UCSD-AML1 (cell line): ENCODE data around the gene TAC4.

Experiments used
- DNase-seq: peaks from one replicate; lab custom pipeline; 2025; ENCODE audit not compliant: unreplicated experiment; lab: John Stamatoyannopoulos, UW

TAC4 gene

DNA sequence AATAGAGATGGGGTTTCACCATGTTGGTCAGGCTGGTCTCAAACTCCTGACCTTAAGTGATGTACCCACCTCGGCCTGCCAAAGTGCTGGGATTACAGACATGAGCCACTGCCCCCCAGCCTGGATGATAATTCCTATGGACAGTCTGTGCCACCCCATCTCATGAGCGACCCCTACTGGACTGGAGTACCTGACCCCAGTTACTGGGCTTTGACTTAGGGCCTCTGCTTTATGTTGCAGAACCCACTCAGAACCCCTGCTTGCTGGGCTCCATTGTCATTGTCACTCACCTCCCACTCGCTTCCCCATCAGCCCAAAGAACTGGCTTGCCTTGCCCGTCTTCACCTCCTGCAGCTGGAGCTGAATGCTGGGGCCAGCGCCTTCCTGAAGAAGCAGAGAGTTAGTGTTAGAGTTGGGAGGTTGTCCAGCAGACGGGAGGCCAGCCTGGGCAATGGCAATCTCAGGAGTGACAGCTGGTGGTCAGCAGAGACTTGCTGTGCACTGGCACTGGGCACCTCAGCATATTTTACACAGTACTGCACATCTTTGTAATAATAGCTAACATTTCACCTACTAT lies 4.0 kb downstream of the TAC4 start:
- DNase-seq, result no peak

DNA sequence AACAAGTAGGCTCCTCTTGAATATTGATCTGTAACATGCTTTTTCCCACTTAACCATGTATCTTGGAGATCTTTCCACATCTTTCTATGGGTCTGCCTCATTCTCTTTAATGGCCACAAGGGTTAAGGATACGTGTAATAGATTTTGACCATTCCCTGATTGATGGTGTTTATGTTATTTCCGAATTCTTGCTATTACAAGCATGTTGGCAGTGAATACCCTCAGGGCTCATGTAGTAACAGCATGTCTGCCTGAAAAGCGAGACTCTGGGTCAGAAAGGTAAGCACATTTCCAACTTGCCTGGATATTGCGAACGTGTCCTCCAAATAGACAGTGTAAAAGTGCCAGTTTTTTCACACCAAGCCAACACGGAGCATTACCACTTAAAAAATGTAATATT lies 5.0 kb downstream of the TAC4 start:
- no peak for DNase-seq

DNA sequence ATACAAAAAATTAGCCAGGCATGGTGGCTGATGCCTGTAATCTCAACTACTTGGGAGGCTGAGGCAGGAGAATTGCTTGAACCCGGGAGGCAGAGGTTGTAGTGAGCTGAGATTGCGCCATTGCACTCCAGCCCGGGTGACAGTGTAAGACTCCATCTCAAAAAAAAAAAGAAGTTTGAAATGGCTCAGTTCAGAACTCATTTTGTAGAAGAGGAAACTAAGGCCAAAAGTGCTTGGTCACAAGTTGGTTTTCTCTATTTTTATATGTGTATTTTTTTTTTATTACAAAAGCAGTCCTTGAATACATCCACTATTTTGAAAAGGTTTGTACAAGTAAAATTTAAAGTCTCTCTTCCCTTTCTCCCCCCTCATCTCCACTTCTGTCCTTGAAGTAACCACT lies 5.5 kb downstream of the TAC4 start:
- no peak for DNase-seq

GRCh38 chr17:49841548-49841947 lies 6.3 kb downstream of the TAC4 start:
- DNase-seq, result no peak

- DNase-seq, result no peak
Measured at GRCh38 chr17:49839455-49839854, 8.4 kb downstream of the TAC4 start.

- no peak for DNase-seq
Measured at GRCh38 chr17:49836111-49837030, 11.5 kb downstream of the TAC4 start.

GRCh38 chr17:49835472-49835871 lies 12.4 kb downstream of the TAC4 start:
- DNase-seq, result no peak

DNA sequence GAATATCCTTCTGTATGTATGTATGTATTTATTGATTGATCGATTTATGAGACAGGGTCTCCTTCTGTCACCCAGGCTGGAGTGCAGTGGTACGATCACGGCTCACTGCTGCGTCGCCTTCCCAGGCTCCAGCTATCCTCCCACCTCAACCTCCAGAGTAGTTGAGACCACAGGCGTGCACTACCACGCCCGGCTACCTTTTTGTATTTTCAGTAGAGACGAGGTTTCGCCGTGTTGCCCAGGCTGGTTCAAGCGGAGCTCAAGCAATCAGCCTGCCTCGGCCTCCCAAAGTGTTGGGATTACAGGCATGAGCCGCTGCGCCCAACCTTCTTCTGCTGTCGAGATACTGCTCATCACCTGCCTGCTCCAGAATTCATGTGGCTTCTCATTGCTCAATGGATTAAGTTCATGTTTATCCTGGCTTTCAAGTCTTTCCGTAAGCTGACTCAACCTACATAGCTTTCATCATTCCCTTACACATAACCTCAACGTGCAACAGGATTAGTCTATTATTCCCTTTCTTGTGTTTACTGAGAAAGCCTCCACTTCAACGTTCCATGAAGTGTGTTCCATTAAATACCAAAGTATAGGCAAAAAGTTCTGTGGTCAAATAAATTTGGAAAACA lies 13.6 kb downstream of the TAC4 start:
- DNase-seq, result no peak

DNA sequence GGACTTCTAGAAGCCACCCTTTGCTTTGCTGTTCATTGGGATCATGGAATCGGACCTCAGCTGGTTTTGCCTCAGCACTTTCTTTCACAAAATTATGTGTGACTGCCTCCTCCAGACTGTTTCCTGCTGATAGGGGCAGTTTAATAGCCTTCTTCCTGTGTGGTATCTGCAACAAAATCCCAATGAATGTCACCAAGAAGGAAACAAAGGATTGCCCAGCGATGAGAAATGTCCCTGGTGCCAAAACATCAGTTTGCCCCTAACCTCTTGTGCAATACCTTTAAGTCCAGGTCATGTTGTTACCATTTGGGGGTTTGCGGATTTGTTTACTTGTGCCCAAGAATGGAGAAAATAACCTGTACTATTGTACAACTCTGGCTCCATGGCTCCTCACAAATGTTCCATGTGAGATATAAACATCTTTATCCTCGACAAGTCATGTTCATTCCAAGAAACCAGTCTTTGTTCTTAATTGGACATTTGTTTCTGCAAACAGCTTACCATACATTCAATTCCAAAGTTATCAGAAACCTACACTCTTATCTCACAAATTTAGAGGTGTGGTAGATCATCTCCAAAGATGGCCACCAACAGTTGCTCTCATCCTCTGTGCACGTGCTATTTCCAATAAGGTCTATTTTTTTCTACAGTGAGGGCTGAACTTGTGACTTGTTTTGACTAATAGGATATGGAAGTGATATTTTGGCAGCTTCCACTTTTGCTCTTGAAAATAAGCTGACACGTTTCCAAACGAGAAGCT lies 14.8 kb downstream of the TAC4 start:
- peak; percentile 46 for DNase-seq

DNA sequence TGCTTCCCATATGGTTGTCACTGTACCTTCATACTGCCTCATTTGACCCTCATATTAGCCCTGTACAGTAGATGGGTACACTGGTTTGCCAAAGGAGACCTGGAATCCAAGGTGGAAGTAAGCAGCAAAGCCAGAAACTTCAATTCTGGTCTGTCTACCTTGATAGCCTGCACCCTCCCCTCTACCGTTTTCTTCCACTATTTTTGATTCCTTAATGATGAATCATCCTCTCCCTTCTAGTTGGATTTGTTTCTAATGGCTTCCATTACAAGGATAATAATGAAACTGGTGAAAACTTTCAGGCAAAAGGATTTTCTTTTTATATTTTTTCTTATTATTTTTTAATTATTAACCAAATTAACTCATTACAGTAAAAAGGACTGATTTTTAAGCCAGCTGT lies 17.3 kb downstream of the TAC4 start:
- DNase-seq, result no peak

GRCh38 chr17:49829026-49829425 lies 18.8 kb downstream of the TAC4 start:
- no peak for DNase-seq

DNA sequence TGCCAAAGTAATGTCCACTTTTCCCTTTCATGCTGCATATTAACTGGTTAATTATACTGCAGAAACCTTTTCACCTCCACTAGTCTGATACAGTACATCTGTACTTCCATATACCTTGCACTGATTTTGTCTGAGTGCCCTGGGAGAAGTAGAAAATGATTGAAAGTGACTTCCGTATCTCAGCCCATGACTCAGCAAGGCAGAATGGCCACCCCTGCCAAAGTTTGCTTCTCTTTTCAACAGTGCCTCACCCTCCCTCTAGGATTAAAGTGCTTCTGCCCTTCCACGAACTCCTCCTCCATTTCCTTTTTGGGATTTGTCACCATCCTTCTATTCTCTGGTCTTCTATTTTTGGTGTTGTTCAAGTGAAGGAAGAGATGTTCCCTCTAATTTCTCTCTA lies 19.5 kb downstream of the TAC4 start:
- DNase-seq, result peak; percentile 14

GRCh38 chr17:49825645-49826044 lies 22.2 kb downstream of the TAC4 start:
- no peak for DNase-seq

DNA sequence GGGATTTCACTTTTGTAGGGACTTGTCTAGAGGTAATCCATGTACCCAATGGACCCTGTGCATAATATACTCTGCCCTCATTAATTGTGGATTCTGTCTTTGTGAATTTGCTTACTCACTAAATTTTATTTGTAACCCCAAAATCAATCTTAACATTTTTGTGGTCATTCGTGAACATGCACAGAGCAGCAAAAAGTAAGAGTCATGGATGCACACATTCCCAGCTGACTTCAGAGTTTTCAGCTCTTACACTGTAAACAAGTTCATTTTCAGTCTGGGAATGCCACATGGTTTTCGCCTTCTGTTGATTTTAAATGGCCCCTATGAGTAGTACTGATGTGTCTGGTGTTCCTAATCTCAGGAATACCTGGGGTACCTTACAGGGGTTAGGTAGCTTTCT lies 24.3 kb downstream of the TAC4 start:
- DNase-seq, result no peak

DNA sequence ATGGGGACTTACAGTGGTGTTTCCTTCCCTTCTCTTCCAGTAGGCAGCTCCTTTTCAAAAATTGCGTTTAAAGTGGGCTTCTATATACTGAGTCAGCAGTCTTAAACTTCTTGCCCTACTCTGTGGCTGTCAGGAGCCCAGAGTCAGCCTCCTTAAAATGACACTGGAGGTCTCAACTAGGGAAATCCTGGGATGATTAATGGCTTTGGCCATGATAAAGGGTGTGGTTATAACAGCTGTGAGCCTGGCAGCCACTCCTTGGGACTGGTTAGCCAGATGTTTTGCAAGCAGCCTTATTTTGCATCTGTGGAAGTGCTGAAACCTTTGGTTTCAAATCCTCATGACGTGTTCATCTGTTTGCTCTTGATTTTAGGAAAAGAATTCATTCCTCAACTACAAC lies 25.0 kb downstream of the TAC4 start:
- no peak for DNase-seq

GRCh38 chr17:49821916-49822315 lies 26.0 kb downstream of the TAC4 start:
- no peak for DNase-seq

DNA sequence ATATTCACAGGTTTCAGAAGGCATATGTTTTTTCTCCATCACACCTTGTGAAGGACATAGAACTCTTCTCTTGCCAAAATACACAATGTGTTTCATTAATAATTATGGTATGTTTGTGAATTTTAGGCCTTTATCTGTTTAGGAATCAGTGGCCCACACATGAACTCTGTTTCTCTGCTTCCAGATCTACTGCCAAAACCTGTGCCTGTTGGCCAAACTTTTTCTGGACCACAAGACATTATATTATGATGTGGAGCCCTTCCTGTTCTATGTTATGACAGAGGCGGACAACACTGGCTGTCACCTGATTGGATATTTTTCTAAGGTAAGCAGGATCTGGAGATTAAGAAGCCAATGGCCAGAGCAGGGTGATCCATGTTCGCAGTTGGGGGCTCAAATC lies 26.4 kb downstream of the TAC4 start:
- DNase-seq, result no peak

DNA sequence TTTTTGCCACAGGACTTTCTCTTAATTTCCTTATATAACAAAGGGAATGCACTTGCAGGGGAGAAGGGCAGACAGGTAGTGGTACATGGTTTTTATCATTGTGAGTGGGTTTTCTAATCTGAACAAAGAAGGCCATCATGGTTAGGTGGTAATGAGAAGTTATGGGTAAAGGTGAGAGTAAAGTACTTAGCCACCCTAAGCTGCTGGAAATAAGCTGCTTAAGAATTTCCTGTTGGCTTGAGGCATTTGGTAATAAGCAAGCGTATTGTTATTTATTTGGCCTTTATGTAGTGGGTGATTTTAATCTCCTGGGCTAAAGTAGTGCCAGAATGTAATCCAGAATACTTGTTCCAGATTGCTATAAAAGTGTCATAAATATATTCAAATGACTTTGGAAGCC lies 27.1 kb downstream of the TAC4 start:
- no peak for DNase-seq

- DNase-seq, result no peak
Measured at GRCh38 chr17:49819651-49820050, 28.2 kb downstream of the TAC4 start.

DNA sequence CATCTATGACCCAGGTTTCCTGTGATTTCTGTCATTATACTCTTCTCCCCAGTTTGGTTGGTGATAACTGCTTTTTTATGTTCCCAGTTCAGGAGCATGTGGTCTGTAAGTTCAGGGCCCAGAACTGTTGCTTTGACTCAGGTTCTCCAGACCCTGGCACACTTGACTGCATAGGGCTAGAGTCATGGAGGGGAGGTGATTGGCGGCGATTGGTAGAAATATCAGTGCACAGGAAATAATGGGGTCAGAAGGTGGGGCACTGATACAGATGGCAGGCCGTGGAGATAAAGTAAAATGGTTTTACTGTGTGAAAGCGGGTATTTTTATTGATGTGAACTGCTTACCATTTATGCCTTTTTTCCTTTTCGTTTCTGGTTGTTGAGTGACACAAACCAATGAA lies 28.7 kb downstream of the TAC4 start:
- DNase-seq, result no peak

GRCh38 chr17:49817993-49818392 lies 29.9 kb downstream of the TAC4 start:
- no peak for DNase-seq
